SH-SY5Y (cell line): ENCODE results near the gene PNMA8A.

ENCODE experiments used
- GATA2 ChIP-seq: IDR thresholded peaks from 2 replicates; pipeline ENCODE4 v1.6.1; 2011; ENCODE audit warnings: mild to moderate bottlenecking, low read depth, low read length
- GATA3 ChIP-seq: IDR thresholded peaks from 2 replicates; pipeline ENCODE4 v1.6.1; 2011; ENCODE audit warnings: low read depth, mild to moderate bottlenecking, low read length, moderate library complexity

The PNMA8A gene

GRCh38 chr19:46471116-46471733, at the start of gene PNMA8A:
TSS of gene PNMA8A (minus strand) at chr19:46471563. CDS start at chr19:46471035, 528 bp downstream.
- TF ChIP-seq GATA2 = no peak
- no peak for TF ChIP-seq GATA3

GRCh38 chr19:46520616-46521015, 49.3 kb upstream of the PNMA8A start:
- TF ChIP-seq GATA2 (no peak), GATA3 (no peak)

- TF ChIP-seq GATA3 (no peak), GATA2 (no peak)
Measured at GRCh38 chr19:46517471-46517870, 46.1 kb upstream of the PNMA8A start.

- TF ChIP-seq GATA3 (no peak), GATA2 (no peak)
Measured at GRCh38 chr19:46515879-46516350, 44.6 kb upstream of the PNMA8A start.

GRCh38 chr19:46515290-46515609, 43.9 kb upstream of the PNMA8A start:
- TF ChIP-seq GATA3 = no peak
- no peak for TF ChIP-seq GATA2

GRCh38 chr19:46514589-46515289, 43.4 kb upstream of the PNMA8A start:
- TF ChIP-seq GATA3 = no peak
- no peak for TF ChIP-seq GATA2

- peak; percentile 51 for TF ChIP-seq GATA2
- TF ChIP-seq GATA3 = no peak
Measured at GRCh38 chr19:46513461-46514236, 42.3 kb upstream of the PNMA8A start.

- TF ChIP-seq GATA3 = no peak
- no peak for TF ChIP-seq GATA2
Measured at GRCh38 chr19:46511237-46511636, 39.9 kb upstream of the PNMA8A start.

GRCh38 chr19:46508206-46508605, 36.8 kb upstream of the PNMA8A start:
- no peak for TF ChIP-seq GATA2

GRCh38 chr19:46503848-46504453, 32.6 kb upstream of the PNMA8A start:
- TF ChIP-seq GATA2 (no peak), GATA3 (no peak)

- TF ChIP-seq GATA2 (no peak), GATA3 (no peak)
Measured at GRCh38 chr19:46502891-46503290, 31.5 kb upstream of the PNMA8A start.

- TF ChIP-seq GATA3 (no peak), GATA2 (no peak)
Measured at GRCh38 chr19:46499692-46500091, 28.3 kb upstream of the PNMA8A start.

- TF ChIP-seq GATA2 (no peak), GATA3 (no peak)
Measured at GRCh38 chr19:46497773-46498172, 26.4 kb upstream of the PNMA8A start.

- TF ChIP-seq GATA2 (no peak), GATA3 (no peak)
Measured at GRCh38 chr19:46496304-46496703, 24.9 kb upstream of the PNMA8A start.
